ENCODE measurements around the gene PNMA8C.
"Not testable (repeated sequence)": the region's sequence is repeated elsewhere in the genome, so short reads cannot be mapped to it uniquely, and the experiment has no call there.

Gene PNMA8C

DNA sequence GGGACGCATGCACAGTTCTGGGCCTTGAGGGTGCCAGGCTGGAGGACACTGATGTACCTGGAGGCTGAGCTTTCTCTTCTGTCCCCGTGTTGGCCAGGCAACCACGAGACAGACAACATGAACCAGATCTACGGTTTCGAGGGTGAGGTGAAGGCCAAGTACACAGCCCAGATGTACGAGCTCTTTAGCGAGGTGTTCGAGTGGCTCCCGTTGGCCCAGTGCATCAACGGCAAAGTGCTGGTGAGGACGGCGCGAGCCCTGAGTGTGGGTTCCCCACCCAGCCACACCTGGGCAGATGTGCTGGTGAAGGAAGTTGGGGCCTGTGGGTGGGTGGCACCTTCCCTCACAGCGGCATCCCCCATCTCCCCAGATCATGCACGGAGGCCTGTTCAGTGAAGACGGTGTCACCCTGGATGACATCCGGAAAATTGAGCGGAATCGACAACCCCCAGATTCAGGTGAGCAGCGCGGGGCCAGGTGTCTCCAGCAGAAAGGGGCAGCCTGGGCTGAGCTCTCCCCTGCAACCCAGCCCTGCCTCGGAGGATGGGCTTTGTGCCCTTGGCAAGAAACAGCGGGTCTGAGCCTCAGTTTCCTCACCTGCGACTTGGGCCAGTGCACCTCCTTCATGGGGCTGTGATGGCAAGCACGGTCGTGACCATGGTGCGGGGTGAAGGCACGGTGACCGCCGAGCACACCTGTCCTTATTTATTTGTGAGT, 41.6 kb downstream of the PNMA8C start:
- DNase-seq = no peak

GRCh38 chr19:46386151-46386550, 42.6 kb downstream of the PNMA8C start:
- DNase-seq = no peak

DNA sequence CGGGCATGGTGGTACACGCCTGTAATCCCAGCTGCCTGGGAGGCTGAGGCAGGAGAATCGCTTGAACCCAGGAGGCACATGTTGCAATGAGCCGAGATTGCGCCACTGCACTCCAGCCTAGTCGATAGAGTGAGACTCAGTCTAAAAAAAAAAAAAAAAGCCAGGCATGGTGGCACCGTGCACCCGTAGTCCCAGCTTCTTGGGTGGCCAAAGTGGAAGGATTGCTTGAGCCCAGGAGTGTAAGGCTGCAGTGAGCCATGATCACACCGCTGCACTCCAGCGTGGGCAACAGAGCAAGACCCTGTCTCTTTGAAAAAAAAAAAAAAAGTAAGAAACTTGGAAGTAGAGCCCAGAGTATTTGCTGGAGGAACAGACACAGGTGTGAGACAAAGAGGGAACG, 43.1 kb downstream of the PNMA8C start:
- DNase-seq = no peak

- DNase-seq = no peak
These were observed 44.3 kb downstream of the PNMA8C start for GRCh38 chr19:46384396-46384795.

DNA sequence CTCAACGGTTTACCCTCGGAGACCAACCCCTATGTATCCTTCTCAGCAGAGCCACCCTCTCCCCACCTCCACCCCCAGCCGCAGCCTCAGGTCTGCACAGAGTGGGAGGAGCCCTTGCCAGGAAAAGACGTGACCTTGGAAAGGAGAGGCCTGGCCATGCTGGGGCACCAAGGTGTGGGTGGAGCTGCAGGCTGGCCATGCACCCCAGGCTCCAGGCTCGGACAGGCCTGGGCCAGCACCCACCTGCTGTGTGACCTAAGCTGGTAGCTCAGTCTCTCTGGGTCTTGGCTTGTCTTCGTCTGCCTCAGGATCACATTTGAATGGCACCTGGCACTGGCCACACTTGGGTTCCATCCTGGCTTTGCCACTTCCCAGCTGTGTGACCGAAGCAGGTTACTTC, 44.9 kb downstream of the PNMA8C start:
- DNase-seq = no peak

DNA sequence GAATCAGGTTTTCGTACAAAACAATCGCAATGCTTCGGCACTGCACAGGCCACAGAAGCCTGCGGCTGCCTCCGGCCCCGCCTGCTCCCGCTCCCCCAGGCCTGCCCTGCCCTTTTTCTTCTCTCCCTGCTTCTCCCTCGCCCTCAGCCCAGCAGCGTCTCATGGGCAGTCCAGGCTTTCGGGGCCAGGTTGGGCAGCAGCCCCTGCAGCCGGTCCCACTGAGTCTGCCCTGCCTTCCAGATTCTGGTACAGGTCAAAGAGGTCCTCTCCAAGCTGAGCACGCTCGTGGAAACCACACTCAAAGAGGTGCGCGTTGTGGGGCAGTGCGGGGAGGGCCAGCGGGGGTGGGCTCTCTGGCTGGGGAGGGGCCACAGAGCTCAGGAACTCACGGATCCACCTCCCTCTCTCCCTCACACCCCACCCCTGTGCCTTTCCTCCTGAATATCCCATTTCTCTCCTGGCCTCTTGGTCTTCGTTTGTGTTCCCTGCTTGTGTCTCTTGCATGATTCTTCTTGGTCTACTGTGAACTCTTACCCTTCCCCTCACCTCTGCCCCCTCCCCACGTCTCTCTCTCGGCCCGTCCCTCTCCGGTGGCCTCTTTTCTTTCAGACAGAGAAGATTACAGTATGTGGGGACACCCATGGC, 45.4 kb downstream of the PNMA8C start:
- DNase-seq = no peak

GRCh38 chr19:46381756-46382345, 46.9 kb downstream of the PNMA8C start:
- no peak for DNase-seq

DNA sequence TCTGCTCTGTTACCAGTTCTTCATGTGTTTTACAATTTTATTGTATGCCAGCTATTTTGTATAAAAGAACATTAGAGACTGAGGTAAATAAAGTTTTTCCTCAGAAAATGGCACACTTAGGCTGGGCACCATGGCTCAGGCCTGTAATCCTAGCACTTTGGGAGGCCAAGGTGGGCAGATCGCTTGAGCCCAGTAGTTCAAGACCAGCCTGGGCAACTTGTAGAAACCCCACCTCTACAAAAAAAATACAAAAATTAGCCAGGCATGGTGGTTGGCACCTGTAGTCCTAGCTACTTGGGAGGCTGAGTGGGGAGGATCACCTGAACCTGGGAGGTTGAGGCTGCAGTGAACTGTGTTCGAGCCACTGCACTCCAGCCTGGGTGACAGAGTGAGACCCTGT, 47.4 kb downstream of the PNMA8C start:
- no peak for DNase-seq

- no peak for DNase-seq
These were observed 48.0 kb downstream of the PNMA8C start for GRCh38 chr19:46380690-46381089.

- no peak for DNase-seq
These were observed 50.5 kb downstream of the PNMA8C start for GRCh38 chr19:46378268-46378667.

GRCh38 chr19:46376241-46377153, 52.2 kb downstream of the PNMA8C start:
- no peak for DNase-seq

GRCh38 chr19:46375476-46376067, 53.2 kb downstream of the PNMA8C start:
- not testable (repeated sequence) for DNase-seq

All from NCI-H510A (cell line).